HS-27A (cell line): Measurements from ENCODE around the gene TNK1.

Experiments used
- DNase-seq: peaks from one replicate; pipeline ENCODE4 v3.0.0-alpha.2; 2012; ENCODE audit warnings: low read depth, missing footprints

The TNK1 gene

GRCh38 chr17:7436556-7437368, 55.9 kb downstream of the TNK1 start:
- no peak for DNase-seq

GRCh38 chr17:7437369-7437863, 56.5 kb downstream of the TNK1 start:
- no peak for DNase-seq

GRCh38 chr17:7437950-7438614, 57.2 kb downstream of the TNK1 start:
- DNase-seq: no peak

- no peak for DNase-seq
These were observed 58.0 kb downstream of the TNK1 start for GRCh38 chr17:7438656-7439460.
